ENCODE results near the gene SGIP1.
"Not testable (repeated sequence)": the region's sequence is repeated elsewhere in the genome, so short reads cannot be mapped to it uniquely, and the experiment has no call there.

SGIP1 gene

GRCh38 chr1:66559517-66559916 lies 25.6 kb downstream of the SGIP1 start:
- no peak for FAIRE-seq

GRCh38 chr1:66562561-66562960 lies 28.6 kb downstream of the SGIP1 start:
- FAIRE-seq, result no peak

- FAIRE-seq, result no peak
Observed at GRCh38 chr1:66563094-66563800, 29.3 kb downstream of the SGIP1 start.

GRCh38 chr1:66563941-66564630 lies 30.1 kb downstream of the SGIP1 start:
- no peak for FAIRE-seq

- FAIRE-seq, result no peak
Observed at GRCh38 chr1:66570196-66570595, 36.2 kb downstream of the SGIP1 start.

- no peak for FAIRE-seq
Observed at GRCh38 chr1:66571789-66572188, 37.8 kb downstream of the SGIP1 start.

GRCh38 chr1:66575739-66576138 lies 41.8 kb downstream of the SGIP1 start:
- FAIRE-seq, result no peak

GRCh38 chr1:66576645-66577044 lies 42.7 kb downstream of the SGIP1 start:
- no peak for FAIRE-seq

GRCh38 chr1:66578841-66579240 lies 44.9 kb downstream of the SGIP1 start:
- FAIRE-seq, result no peak

- FAIRE-seq, result no peak
Observed at GRCh38 chr1:66580081-66580480, 46.1 kb downstream of the SGIP1 start.

- FAIRE-seq, result no peak
Observed at GRCh38 chr1:66583021-66583420, 49.1 kb downstream of the SGIP1 start.

- no peak for FAIRE-seq
Observed at GRCh38 chr1:66585002-66585401, 51.0 kb downstream of the SGIP1 start.

- no peak for FAIRE-seq
Observed at GRCh38 chr1:66589326-66589725, 55.4 kb downstream of the SGIP1 start.

GRCh38 chr1:66592106-66592507 lies 58.2 kb downstream of the SGIP1 start:
- not testable (repeated sequence) for FAIRE-seq

GRCh38 chr1:66596191-66596590 lies 62.2 kb downstream of the SGIP1 start:
- no peak for FAIRE-seq

- no peak for FAIRE-seq
Observed at GRCh38 chr1:66597500-66597899, 63.5 kb downstream of the SGIP1 start.

- FAIRE-seq, result no peak
Observed at GRCh38 chr1:66598670-66599069, 64.7 kb downstream of the SGIP1 start.

GRCh38 chr1:66599346-66599745 lies 65.4 kb downstream of the SGIP1 start:
- FAIRE-seq, result no peak

- no peak for FAIRE-seq
Observed at GRCh38 chr1:66599899-66600737, 66.2 kb downstream of the SGIP1 start.

- no peak for FAIRE-seq
Observed at GRCh38 chr1:66605419-66605997, 71.6 kb downstream of the SGIP1 start.

GRCh38 chr1:66606362-66607065 lies 72.6 kb downstream of the SGIP1 start:
- no peak for FAIRE-seq

GRCh38 chr1:66607458-66607857 lies 73.5 kb downstream of the SGIP1 start:
- no peak for FAIRE-seq

- FAIRE-seq, result no peak
Observed at GRCh38 chr1:66613187-66613586, 79.2 kb downstream of the SGIP1 start.

Measured in A204.1 (cell line).